Measurements from ENCODE around the gene DMRT2.

DNA sequence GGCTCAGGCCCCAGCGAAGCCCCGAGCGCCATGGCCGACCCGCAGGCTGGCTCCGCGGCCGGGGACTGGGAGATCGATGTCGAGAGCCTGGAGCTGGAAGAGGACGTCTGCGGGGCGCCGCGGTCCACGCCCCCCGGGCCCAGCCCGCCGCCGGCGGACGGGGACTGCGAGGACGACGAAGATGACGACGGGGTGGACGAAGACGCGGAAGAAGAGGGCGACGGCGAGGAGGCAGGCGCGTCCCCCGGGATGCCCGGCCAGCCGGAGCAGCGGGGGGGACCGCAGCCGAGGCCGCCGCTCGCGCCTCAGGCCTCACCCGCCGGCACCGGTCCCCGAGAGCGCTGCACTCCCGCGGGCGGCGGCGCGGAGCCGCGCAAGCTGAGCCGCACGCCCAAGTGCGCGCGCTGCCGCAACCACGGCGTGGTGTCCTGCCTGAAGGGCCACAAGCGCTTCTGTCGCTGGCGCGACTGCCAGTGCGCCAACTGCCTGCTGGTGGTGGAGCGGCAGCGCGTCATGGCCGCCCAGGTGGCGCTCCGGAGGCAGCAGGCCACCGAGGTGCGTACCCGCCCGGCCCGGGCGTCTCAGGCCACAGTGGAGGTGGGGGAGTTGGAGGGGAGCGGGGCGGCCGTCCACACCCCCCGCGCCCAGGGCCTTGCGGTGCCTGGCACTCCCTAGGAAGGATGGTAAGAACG, 1.6 kb downstream of the DMRT2 start:
- TF ChIP-seq, protein P1, sequence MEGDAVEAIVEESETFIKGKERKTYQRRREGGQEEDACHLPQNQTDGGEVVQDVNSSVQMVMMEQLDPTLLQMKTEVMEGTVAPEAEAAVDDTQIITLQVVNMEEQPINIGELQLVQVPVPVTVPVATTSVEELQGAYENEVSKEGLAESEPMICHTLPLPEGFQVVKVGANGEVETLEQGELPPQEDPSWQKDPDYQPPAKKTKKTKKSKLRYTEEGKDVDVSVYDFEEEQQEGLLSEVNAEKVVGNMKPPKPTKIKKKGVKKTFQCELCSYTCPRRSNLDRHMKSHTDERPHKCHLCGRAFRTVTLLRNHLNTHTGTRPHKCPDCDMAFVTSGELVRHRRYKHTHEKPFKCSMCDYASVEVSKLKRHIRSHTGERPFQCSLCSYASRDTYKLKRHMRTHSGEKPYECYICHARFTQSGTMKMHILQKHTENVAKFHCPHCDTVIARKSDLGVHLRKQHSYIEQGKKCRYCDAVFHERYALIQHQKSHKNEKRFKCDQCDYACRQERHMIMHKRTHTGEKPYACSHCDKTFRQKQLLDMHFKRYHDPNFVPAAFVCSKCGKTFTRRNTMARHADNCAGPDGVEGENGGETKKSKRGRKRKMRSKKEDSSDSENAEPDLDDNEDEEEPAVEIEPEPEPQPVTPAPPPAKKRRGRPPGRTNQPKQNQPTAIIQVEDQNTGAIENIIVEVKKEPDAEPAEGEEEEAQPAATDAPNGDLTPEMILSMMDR (IDR thresholded peaks at IDR 0.05) = no peak
- no peak for TF ChIP-seq ZFX (IDR thresholded peaks at IDR 0.05; ENCODE audit: borderline replicate concordance)

Measured in 22Rv1 (cell line).